Measurements from ENCODE around the gene UBXN11.

UBXN11 gene

DNA sequence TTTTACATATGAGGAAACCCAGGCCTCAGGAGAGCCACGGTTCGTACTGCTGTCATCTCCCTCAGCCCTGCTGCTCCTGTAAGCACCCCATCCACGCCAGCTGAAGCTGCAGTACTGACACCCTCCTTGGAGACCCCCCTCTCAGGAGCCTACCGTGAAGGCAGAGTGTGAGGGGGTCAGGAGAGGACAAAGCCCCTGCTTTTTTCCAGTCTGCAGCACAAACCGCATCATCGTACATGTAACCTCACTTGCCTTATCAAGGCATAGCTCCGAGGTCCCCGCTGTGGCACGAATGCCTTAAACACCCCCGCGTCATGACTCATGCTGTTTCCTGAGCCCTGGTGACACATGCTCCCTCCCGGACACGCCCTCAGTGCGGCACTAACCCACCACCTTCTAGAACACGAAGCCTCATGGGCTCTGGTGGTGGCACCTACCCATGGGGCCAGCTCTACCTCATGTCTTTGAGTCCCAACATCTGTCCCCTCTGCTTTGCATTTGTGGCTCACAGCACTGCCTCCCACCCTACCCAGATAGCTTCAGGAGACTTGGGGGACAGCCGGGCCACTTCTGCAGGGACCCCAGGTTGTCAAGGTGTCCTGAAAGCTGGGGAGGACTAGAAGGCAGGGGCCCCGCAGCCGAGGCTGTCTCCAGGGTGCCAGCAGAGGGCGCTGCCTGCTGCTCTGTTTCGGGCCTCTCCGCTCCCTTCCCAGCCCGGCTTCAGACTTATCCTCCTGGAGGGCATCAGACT is 21.7 kb downstream of the UBXN11 start:
- peak; percentile 65 for DNase-seq

DNA sequence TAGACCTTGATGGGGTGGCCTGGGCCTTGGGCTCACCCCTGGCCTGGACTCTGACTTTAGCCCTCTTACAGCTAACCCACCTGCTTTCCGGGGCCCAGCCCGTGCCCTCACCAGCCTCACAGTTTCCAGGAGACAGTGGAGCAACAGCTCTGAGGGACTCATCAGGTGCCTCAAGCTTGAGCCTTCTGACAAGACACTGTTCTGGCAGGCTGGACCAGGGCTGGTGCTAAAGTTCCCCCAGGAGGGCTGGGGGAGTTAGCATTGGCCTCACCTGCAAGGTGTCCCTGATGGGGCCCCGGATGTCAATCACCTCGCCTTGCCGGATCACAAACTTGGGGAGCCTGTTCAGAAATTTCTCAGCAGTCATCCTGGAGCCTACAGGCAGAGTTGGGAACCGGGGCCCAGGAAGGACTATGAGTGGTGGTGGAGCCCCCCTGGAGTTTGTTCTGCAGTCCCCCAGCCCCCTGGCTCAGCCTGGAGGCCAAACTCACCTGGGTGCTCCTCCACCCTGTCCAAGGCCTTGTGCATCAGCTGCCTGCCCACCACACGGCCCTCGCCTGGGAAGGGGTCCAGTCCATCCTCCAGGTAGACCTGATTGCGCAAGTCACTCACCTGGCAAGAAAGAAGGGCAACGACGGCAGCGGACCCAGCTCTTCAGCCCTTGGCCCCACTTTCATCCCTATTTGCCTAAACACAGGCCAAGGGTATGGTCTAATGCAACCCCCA is 22.4 kb downstream of the UBXN11 start:
- DNase-seq: no peak

DNA sequence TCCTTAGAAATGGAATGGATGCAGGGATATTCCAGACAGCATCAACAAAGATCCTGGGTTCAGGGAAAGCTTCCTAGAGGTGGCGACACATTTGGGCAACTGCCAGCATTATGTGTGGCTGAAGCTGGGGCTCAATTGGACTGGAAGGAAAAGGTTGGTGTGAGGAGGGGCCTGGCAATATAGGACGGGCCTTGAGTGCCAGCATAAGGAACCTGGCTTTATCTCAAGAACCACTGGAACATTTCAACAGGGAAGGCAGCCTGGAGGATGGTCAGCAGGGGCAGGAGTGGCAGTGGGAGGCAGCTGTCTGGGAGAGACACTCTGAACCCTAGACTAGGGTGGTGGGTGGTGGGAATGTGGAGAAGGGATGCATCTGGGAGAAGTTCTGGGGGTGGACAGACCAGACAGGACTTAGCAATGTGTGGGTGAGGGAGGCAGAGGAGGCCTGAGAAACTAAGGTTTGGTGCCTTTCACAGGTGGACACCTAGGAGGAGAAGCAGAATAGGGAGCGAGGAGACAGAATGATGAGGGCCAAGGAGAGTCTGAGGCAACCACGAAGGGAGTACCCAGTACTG is 23.1 kb downstream of the UBXN11 start:
- no peak for DNase-seq

DNA sequence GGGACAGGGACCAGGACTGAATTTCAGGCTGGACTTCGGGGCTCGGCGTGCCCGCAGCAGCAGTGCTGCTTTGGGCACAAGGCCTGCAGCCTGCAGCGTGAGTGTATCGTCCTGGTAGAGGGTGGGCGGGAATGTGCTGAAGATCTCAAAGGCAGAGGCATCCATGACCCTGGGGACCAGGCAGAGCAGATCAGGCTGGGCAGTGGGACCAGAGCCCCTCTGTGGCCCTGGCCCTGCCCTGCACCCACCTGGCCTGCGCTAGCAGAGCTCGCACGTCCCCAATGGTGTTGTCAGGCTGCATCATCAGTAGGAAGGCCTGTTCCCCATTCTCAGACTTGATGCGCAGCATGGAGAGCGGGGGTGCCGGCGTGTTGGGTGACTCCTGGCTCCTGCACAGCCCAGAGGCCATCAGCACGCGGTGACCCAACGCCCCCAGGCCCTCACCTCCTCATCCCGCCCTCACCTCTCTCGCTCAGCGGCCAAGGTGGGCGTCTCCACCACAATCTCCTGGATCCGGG is 24.0 kb downstream of the UBXN11 start:
- no peak for DNase-seq

DNA sequence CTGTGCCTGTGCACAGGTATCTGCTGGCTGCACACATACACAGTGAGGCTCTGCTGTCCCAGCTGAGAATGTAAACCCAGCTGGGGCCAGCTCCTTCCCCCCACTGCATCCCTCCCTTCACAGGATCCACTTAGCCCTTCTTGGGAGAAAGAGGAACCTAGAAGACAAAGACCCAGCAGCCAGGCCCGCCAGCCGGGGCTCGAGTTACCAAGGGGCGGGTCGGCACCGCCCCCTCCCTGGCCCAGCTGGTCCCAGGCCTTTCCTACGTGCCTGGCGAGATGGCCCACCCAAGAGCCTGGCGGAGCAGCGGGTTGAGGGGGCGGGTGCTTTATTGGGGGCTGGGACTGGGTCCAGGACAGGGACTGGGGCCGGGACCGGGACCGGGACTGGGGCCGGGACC is 24.5 kb downstream of the UBXN11 start:
- DNase-seq: no peak

DNA sequence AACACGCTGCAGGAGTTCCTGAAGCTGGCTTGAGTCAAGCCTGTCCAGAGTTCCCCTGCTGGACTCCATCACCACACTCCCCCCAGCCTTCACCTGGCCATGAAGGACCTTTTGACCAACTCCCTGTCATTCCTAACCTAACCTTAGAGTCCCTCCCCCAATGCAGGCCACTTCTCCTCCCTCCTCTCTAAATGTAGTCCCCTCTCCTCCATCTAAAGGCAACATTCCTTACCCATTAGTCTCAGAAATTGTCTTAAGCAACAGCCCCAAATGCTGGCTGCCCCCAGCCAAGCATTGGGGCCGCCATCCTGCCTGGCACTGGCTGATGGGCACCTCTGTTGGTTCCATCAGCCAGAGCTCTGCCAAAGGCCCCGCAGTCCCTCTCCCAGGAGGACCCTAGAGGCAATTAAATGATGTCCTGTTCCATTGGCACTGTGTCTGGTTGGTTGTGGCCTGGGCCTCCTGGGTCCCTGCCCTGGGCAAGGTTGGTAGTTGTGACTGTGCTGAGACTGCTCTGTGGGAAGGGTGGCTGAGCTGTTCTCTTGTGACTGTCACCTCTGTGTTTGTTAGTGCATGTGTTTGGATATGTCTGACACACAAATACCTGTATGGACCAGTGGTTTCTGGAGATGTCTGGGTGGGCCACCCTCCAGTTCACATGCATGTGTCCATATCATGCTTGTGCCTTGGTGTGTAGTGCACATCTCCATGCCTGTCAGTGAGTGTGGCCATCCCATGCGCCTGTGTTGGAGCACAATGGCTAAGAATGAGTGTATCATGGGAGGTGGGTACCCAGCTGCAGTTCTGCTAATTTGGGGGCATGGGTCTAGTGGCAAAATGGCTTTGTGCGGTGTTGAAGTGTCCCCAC is 25.1 kb downstream of the UBXN11 start:
- DNase-seq: no peak

DNA sequence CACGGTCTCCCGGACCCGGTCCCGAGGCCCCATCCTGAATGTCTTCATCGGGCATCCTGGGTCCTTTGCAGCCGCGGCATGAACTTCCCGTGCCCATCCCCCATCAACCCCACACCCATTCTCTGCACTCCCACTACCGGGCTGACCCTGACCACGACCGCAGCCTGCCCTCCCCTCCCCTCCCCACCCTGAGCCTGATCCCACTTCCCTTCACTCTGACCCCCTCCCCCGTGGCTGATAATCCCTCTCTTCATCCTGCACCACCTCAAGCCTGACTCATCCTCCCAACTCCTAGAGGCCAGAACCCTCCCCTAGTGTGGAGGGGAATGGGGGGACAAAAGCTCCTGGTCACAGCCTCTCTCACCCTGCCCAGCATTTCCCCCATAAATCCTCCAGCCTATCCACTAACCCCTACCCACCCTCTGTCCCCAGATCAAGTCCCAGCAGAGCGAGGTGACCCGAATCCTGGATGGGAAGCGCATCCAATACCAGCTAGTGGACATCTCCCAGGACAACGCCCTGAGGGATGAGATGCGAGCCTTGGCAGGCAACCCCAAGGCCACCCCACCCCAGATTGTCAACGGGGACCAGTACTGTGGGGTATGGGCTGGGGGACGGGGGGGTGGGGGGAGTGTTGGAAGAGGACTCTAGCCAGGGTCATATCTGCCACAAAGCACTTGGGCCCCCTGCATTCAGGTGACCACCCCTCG is 25.9 kb downstream of the UBXN11 start:
- DNase-seq: no peak

DNA sequence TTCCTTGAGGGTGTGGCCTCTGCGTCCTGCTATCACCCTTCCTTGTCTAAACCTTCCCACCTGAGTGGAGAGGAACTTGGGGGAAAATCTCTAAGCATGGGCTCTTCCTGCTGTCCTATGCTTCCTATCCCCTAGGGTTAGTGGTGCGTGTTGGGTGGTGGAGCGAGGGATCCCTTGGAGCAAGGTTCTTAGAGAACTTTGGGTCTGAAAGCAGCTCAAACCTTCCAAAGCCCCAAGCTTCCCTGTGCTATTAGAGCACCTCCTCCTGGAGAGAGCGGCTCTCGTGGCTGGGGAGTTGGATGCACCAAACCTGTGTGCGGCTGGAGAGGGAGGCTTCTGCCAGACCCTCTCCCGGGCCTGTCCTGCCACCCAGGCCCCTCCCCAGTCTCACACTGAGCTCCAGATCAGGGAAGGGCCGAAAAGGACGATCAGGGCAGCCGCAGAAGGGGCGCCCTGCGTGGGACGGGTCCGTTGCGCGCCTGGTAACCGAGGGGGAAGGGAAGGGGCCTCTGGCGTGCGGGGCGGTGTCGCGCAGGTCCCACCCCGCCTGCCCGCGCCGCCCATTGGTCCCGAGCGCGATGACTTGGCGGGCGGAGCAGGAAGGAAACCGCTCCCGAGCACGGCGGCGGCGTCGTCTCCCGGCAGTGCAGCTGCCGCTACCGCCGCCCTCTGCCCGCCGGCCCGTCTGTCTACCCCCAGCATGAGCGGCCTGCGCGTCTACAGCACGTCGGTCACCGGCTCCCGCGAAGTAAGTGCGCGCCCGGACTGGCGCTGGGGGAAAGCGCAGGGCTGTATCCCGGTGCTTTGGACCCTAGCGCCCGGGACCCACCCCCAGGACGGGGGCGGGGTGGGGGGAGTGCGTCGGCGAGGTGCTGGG is 26.7 kb downstream of the UBXN11 start, which contains the start of gene SH3BGRL3:
Gene SH3BGRL3, plus strand, starts transcription at position 631 of the 877 bp plus-strand sequence. Its CDS starts 70 bp downstream, at position 701.
- DNase-seq: no peak

DNA sequence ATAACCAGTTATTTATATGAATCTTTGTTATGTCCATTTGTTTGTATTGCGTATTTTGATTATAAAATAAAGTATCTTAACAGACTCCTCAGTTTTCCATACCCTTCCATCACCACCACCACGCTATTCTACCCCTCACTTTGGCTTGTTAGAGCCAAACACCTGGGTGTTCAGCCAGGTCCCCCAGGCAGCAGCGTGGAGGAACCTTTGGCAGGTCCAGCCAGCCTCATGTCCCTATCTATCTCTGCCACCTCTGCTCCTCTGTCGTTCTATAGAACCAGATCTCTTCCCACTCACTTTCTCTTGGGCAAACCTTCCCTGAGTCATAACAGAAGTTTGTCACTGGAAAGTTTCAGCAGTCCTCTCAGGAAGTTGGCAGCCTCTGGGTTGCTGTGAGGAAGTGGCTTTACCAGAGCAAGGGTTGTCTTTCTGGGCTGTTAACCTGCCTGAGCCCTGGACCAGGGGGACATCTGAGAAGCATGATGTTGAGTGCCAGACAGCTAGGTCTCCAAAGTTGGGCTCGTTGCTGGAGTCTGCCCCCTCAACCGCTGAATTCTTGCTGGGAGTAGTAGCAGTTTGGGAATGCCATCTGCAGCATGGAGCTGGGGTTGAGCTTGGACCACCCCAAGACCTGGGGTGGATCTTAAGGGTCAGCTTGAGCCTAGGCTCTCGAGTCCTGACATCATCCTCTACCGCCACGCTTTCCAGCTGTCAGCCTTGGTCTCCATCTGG is 27.5 kb downstream of the UBXN11 start:
- DNase-seq: peak; percentile 30

DNA sequence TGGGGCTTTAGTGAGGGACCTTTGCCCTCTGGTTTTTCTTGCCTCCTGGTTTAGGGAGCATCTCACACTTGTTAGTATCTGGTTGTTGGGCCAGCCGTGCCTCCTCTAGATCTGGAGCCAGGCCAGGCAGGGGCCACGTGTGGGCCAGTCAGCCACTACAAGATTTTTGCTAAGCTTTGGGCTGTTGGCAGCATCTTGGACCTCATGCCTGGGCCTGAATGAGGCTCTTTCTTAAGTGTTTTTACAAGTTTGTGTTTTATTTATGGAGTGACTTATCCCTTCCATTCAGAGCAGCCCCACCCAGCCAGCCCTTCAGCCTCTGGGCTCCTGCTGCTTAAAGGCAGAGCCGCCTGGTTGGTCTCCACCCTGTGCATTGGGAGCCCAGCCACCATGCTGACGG is 28.1 kb downstream of the UBXN11 start:
- DNase-seq: no peak

DNA sequence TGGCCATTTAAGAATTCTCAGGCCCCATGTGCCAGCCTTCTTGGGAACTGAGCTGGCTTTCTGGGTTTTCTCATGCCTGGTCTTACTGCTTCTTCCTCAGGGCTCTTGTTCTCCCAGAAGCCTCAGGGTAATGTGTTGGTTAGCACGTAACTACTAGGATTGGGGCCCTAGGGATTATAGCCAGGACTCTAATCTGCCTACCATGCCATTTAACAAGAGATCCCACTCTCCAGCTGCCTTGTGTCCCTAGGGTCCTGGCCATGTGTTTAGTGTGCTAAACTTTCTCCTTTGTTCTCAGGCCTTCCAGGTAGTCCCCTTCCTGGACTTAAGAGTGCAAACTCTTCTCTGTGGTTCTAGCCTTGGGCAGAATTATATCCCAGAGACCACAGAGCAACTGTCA is 28.7 kb downstream of the UBXN11 start:
- DNase-seq: no peak

DNA sequence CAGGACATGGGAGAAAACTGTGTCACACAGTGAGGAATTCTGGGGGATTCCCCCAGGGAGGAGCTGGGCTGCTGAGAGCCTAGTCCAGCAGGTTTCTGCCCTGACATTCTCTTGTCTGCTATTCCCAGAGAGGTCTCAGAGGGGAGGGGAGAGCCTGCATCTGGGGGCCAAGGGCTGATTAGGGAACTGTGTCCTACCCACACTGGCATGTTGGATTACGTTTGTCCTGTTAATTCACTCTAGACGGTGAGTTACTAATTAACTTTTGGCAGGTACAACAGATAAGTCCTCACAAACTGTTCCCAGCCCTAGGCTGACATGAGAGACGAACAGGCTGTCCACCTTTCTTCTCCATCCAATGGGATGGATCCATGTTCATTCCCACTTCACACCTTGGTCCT is 29.2 kb downstream of the UBXN11 start:
- no peak for DNase-seq

DNA sequence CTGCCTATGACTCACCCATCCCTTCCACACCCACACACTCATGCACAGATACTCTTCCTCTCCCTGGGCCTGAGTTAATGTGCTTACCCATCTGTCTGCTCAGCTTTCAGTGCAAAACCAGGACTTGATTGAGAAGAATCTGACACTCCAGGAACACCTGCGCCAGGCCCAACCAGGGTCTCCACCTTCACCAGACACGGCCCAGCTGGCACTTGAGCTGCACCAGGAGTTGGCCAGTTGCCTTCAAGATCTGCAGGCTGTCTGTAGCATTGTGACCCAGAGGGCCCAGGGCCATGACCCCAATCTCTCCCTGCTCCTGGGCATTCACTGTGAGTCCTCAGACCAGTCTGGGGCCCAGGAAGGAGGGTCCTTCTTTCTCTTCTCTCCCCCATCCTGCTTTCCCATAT is 30.0 kb downstream of the UBXN11 start:
- DNase-seq: no peak

DNA sequence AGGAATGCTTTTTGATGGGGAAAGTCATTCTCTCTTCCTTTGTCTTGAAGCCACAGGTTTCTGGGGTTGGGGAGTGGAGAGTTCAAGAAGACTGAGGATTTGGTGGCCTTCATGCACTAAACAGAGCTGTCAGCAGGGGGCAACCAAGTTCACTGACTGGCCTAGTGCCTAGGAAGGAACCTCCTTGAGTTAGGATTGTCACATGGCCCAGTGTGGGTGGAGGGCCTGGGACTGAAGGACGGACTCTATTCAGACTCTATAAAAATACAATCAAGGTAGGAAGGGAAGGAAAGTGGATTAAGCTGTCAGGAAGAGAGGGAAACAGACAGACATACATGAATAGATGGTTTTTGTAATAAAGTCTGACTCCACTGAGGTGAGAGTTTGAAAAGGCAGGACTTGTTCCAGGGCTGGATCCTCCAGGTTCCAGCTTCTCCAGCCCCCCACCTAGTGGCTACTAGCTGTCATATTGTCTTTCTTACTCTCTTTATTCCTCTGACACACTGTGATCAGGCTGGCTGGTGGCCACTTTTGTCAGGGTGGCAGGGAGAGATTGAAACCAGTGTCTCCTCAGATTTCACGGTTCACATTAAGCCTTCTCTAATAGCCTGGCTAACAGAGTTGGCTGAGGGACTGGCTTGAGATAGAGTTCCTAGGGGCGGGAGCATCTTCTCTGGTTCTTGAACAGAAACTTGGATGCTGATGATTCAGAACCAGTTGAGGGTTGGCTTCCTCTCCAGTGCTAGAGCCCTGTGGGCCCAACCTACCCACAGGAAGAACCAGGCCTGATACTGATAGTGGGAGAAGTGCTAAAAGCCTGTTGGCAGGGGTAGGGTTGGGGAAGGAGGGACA is 30.6 kb downstream of the UBXN11 start:
- DNase-seq: peak; percentile 62

DNA sequence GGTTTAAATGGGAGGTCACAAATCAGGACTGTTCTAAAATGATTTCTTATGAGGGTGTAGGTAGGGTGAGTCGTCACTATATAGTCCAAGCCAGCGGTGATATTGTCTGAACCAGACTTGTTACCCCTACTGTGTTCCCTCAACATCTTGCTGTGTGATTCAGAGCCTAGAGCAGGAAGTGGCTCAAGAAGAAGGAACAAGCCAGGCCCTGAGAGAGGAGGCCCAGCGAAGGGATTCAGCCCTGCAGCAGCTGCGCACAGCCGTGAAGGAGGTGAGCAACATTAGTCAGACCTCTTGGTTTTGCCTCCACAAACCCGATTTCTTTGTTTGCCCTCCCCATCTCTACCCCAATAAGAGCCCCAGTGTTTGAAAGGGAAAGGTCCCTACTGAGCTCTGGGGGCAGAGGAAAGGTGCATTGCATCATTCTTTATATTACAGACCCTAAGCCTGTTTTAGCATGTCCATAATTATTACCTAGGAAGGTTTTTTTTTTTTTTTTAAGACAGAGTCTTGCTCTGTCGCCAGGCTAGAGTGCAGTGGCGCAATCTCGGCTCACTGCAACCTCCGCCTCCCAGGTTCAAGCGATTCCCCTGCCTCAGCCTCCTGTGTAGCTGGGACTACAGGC is 31.5 kb downstream of the UBXN11 start:
- peak; percentile 57 for DNase-seq

DNA sequence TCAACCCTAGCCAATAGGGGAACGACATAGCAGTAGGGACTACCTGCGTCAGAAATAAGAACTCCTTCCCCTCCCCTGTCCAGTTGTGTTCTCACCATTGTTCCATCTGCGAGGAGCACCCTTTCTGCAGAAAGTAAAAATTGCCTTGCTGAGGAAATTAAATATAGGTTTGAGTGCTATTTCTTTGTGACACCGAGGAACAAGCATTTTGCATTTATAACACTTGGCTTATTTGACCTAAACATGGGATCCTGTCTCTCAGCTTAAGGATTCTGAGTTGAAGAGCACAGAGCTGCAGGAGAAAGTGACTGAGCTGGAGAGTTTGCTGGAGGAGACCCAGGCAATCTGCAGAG is 37.3 kb downstream of the UBXN11 start:
- no peak for DNase-seq

DNA sequence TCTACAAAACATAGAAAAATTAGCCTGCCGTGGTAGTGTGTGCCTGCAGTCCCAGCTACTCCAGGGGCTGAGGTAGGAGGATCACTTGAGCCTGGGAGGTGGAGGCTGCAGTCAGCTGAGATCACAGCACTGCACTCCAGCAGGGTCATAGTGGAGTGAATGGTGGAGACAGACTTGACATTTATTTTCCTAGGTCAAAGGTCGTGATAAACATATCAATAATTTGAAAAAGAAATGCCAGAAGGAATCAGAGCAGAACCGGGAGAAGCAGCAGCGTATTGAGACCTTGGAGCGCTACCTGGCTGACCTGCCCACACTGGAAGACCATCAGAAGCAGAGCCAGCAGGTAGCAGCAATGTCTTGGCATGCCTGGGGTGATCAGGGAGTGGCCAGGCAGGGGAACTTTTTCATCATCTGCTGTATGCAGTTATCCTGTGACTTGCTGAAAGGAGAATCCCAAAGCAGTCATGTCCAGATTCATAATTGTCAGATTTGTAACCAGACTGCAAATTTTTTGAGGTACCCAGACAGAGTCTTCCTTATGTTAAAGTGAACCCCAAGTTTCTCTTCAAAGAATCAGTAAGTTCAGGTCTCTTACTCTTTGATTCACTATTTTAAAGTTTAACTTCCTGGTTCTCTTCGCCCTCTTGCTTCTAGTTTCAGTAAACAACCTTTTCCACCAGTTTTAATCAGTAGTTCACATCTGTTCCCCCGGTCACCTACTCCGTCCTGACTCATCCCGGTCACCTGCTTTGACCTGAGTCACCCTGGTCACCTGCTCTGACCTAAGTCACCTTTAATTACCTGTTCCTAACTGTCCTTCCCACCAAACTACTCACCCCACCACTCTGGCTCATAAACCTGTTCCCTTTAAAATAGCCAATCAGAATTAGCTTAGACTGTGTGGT is 37.9 kb downstream of the UBXN11 start:
- DNase-seq: no peak

DNA sequence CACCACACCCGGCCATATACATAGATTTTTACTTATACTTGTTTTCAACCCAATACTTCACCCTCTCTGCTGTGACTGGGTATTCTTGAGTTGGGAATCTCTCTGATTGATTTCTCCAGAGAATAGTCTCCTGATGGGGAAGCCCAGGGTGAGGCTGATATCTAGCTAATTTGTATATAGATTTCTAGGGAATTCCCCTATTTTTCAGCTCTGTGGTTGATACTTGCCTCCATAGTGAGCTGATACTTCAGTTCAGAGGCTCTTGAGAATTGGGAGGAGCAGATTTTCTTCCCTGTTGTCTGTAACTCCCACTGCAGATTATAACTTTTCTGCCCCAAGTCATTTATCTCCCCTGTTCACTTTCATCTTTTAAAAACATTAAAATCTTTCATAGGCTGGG is 41.0 kb downstream of the UBXN11 start:
- DNase-seq: no peak

Measured in SIG-M5 (cell line).